H1 (cell line): ENCODE data around the gene ERP29. TPM values are rescaled to one million over a fixed set of nuclear protein-coding genes. Genes with fewer than 3 reads are reported as not detected.

Experiments
- CTCF ChIA-PET: fragments of 300-600 bp; sonication (Branson Sonifier 250); formaldehyde crosslinking; loops from one replicate; lab custom pipeline; 2021; ENCODE audit not compliant: partially characterized antibody; lab: Charles Lee
- POLR2A ChIA-PET: fragments of 300-600 bp; sonication (Branson Sonifier 250); formaldehyde crosslinking; loops from one replicate; lab custom pipeline; 2021; ENCODE audit warnings: inconsistent platforms; ENCODE audit not compliant: partially characterized antibody; lab: Charles Lee
- DNase-seq, 2 experiments: peaks; one replicate each; pipeline versions ENCODE4 v3.0.0 to v3.0.0-alpha.2; 2010 to 2022; ENCODE audit warnings: low spot score in 2 of 2, low read depth in 1 of 2, mixed read lengths in 1 of 2
- FAIRE-seq: peaks from 2 replicates; lab custom pipeline; 2011; peaks lifted over from hg19 to GRCh38; lab: Jason Lieb, UNC
- H2AFZ ChIP-seq: 2 replicates; pipeline ENCODE4 v1.8.1; 2012; ENCODE audit warnings: low read length, inconsistent platforms
- H2AK5ac ChIP-seq: 2 replicates; pipeline ENCODE4 v1.6.1; 2013; ENCODE audit warnings: low read depth, low read length
- H2BK120ac ChIP-seq: replicated peaks from 2 replicates; pipeline ENCODE3; 2013; ENCODE audit warnings: low read depth, low read length, inconsistent platforms
- H2BK12ac ChIP-seq: 2 replicates; pipeline ENCODE4 v1.6.1; 2013; ENCODE audit warnings: low read depth, low read length
- H2BK15ac ChIP-seq: 2 replicates; pipeline ENCODE4 v1.6.1; 2013; ENCODE audit warnings: low read length
- H2BK20ac ChIP-seq: 2 replicates; pipeline ENCODE4 v1.6.1; 2013; ENCODE audit warnings: low read length
- H2BK5ac ChIP-seq: 2 replicates; pipeline ENCODE4 v1.6.1; 2013; ENCODE audit warnings: low read depth, low read length
- H3K14ac ChIP-seq: 2 replicates; pipeline ENCODE4 v1.6.1; 2013; ENCODE audit warnings: inconsistent platforms; ENCODE audit not compliant: insufficient read length
- H3K18ac ChIP-seq: 2 replicates; pipeline ENCODE4 v1.6.1; 2013; ENCODE audit warnings: low read length; ENCODE audit errors: extremely low read depth
- H3K23ac ChIP-seq: 2 replicates; pipeline ENCODE4 v1.6.1; 2013; ENCODE audit warnings: inconsistent platforms; ENCODE audit not compliant: insufficient read length
- H3K23me2 ChIP-seq: 2 replicates; pipeline ENCODE4 v1.6.1; 2013; ENCODE audit warnings: low read depth, low read length
- H3K27ac ChIP-seq: 2 replicates; pipeline ENCODE4 v1.6.1; 2011; ENCODE audit warnings: low read depth, low read length, inconsistent platforms
- H3K27me3 ChIP-seq, 4 experiments: replicated peaks in 1 of 4; 1 replicate in 1 of 4; 2 replicates in 3 of 4; pipeline versions ENCODE4 v1.6.1 to v1.8.1; 2011 to 2013; ENCODE audit warnings: low read length in 3 of 4, mild to moderate bottlenecking in 3 of 4, inconsistent platforms in 2 of 4, mixed read lengths in 2 of 4, moderate library complexity in 1 of 4; ENCODE audit not compliant: control insufficient read depth in 3 of 4, insufficient read depth in 3 of 4; ENCODE audit errors: extremely low read depth in 1 of 4
- H3K36me3 ChIP-seq, 4 experiments: 2 replicates each; pipeline versions ENCODE4 v1.6.1 to v1.8.1; 2011 to 2013; ENCODE audit warnings: mild to moderate bottlenecking in 4 of 4, low read length in 3 of 4, moderate library complexity in 2 of 4, control low read depth in 1 of 4, inconsistent platforms in 1 of 4; ENCODE audit not compliant: insufficient read depth in 4 of 4, control insufficient read depth in 2 of 4
- H3K4ac ChIP-seq: replicated peaks from 2 replicates; pipeline ENCODE3; 2013; ENCODE audit warnings: low read length, low read depth, mixed read lengths, inconsistent platforms; ENCODE audit not compliant: insufficient read length
- H3K4me1 ChIP-seq, 4 experiments: replicated peaks in 1 of 4; 1 replicate in 1 of 4; 2 replicates in 3 of 4; pipeline versions ENCODE4 v1.6.1 to v1.8.1; 2011 to 2013; ENCODE audit warnings: low read length in 3 of 4, inconsistent platforms in 2 of 4, mixed read lengths in 1 of 4; ENCODE audit not compliant: insufficient read depth in 4 of 4, control insufficient read depth in 3 of 4
- H3K4me2 ChIP-seq, 2 experiments: 2 replicates each; pipeline versions ENCODE4 v1.6.1 to v1.8.1; 2011 to 2013; ENCODE audit warnings: low read depth in 2 of 2, low read length in 2 of 2, control low read depth in 1 of 2, inconsistent platforms in 1 of 2, mild to moderate bottlenecking in 1 of 2; ENCODE audit not compliant: insufficient read depth in 1 of 2
- H3K4me3 ChIP-seq, 4 experiments: fragments of 200-600, 300-600 bp in 1 of 4; sonication (generic), shearing (Covaris generic), sonication (Bioruptor Twin) in 1 of 4; 2 replicates each; pipeline versions ENCODE4 v1.5.1 to v1.8.1; 2011 to 2016; ENCODE audit warnings: low read length in 4 of 4, low read depth in 3 of 4, control low read depth in 2 of 4, inconsistent platforms in 2 of 4, mild to moderate bottlenecking in 2 of 4, mixed read lengths in 1 of 4, moderate library complexity in 1 of 4; ENCODE audit not compliant: insufficient read depth in 2 of 4; ENCODE audit errors: extremely low read depth in 1 of 4
- H3K56ac ChIP-seq: replicated peaks from 2 replicates; pipeline ENCODE3; 2013; ENCODE audit warnings: low read depth, mild to moderate bottlenecking, mixed read lengths, low read length, inconsistent platforms; ENCODE audit not compliant: insufficient read length
- H3K79me1 ChIP-seq: 2 replicates; pipeline ENCODE4 v1.6.1; 2013; ENCODE audit warnings: low read depth, low read length, control low read depth
- H3K79me2 ChIP-seq, 2 experiments: 2 replicates each; pipeline versions ENCODE4 v1.6.1 to v1.8.1; 2012 to 2013; ENCODE audit warnings: low read length in 2 of 2, mild to moderate bottlenecking in 2 of 2, inconsistent platforms in 1 of 2; ENCODE audit not compliant: insufficient read depth in 2 of 2, control insufficient read depth in 1 of 2
- H3K9ac ChIP-seq, 4 experiments: replicated peaks in 1 of 4; 1 replicate in 1 of 4; 2 replicates in 3 of 4; pipeline versions ENCODE4 v1.6.1 to v1.8.1; 2011 to 2013; ENCODE audit warnings: low read depth in 3 of 4, low read length in 3 of 4, control low read depth in 2 of 4, mild to moderate bottlenecking in 2 of 4, moderate library complexity in 2 of 4, inconsistent platforms in 1 of 4; ENCODE audit errors: extremely low read depth in 1 of 4
- H3K9me3 ChIP-seq, 2 experiments: 2 replicates each; pipeline versions ENCODE4 v1.6.1 to v1.8.1; 2012 to 2013; ENCODE audit warnings: mild to moderate bottlenecking in 2 of 2, moderate library complexity in 2 of 2, control low read depth in 1 of 2, inconsistent platforms in 1 of 2, low read depth in 1 of 2, low read length in 1 of 2, mixed read lengths in 1 of 2; ENCODE audit not compliant: insufficient read depth in 2 of 2
- H4K20me1 ChIP-seq, 2 experiments: replicated peaks in 1 of 2; 2 replicates each; pipeline versions ENCODE3 to v1.8.1; 2011 to 2013; ENCODE audit warnings: inconsistent platforms in 2 of 2, low read length in 2 of 2, mild to moderate bottlenecking in 1 of 2; ENCODE audit not compliant: insufficient read depth in 2 of 2, control insufficient read depth in 1 of 2
- H4K5ac ChIP-seq: 2 replicates; pipeline ENCODE4 v1.6.1; 2013; ENCODE audit warnings: low read length, low read depth, mixed read lengths, inconsistent platforms; ENCODE audit not compliant: insufficient read length
- H4K8ac ChIP-seq: 2 replicates; pipeline ENCODE4 v1.8.0; 2013; ENCODE audit warnings: mild to moderate bottlenecking, moderate library complexity, low read length, inconsistent platforms; ENCODE audit not compliant: insufficient read depth; ENCODE audit errors: extremely low read depth
- H4K91ac ChIP-seq: replicated peaks from 2 replicates; pipeline ENCODE3; 2013; ENCODE audit warnings: low read length, mixed read lengths, inconsistent platforms; ENCODE audit not compliant: insufficient read length
- BACH1 ChIP-seq: IDR thresholded peaks from 2 replicates; pipeline ENCODE4 v1.6.1; 2012; ENCODE audit warnings: low read length, improper control_type of control experiment
- BRCA1 ChIP-seq: IDR thresholded peaks from 2 replicates; pipeline ENCODE4 v1.6.1; 2012; ENCODE audit warnings: low read depth, low read length, improper control_type of control experiment
- CEBPB ChIP-seq: IDR thresholded peaks from 2 replicates; pipeline ENCODE4 v1.6.1; 2012; ENCODE audit warnings: low read depth, low read length
- CHD1 ChIP-seq: IDR thresholded peaks from 2 replicates; pipeline ENCODE4 v1.6.1; 2012; ENCODE audit warnings: low read depth, low read length, improper control_type of control experiment
- CHD2 ChIP-seq: IDR thresholded peaks from 2 replicates; pipeline ENCODE4 v1.6.1; 2012; ENCODE audit warnings: low read length, improper control_type of control experiment
- EGR1 ChIP-seq: IDR thresholded peaks from 2 replicates; pipeline ENCODE4 v1.6.1; 2011; ENCODE audit warnings: low read depth, low read length, borderline replicate concordance
- FOSL1 ChIP-seq: IDR thresholded peaks from 2 replicates; pipeline ENCODE4 v1.6.1; 2011; ENCODE audit warnings: mild to moderate bottlenecking, low read depth, low read length, moderate library complexity; ENCODE audit not compliant: insufficient read depth
- POLR2A ChIP-seq, 2 experiments: IDR thresholded peaks; 1 replicate in 1 of 2; 2 replicates in 1 of 2; pipeline ENCODE4 v1.6.1; 2011; ENCODE audit warnings: low read depth in 2 of 2, low read length in 2 of 2, mild to moderate bottlenecking in 2 of 2; ENCODE audit errors: control extremely low read depth in 1 of 2
- RNF2 ChIP-seq: fragments of 200-900, 300-1000 bp; sonication (generic); IDR thresholded peaks from 2 replicates; pipeline ENCODE4 v1.7.1; 2016; ENCODE audit warnings: borderline replicate concordance, low read depth, mild to moderate bottlenecking, antibody characterized with exemption, low read length; ENCODE audit not compliant: poor library complexity, severe bottlenecking; ENCODE audit errors: missing control alignments
- SIRT6 ChIP-seq: IDR thresholded peaks from one replicate; pipeline ENCODE4 v1.7.1; 2012; ENCODE audit warnings: low read length, inconsistent platforms
- SIX5 ChIP-seq: IDR thresholded peaks from 2 replicates; pipeline ENCODE4 v1.6.1; 2011; ENCODE audit warnings: mild to moderate bottlenecking, low read depth, low read length
- TCF12 ChIP-seq: IDR thresholded peaks from 2 replicates; pipeline ENCODE4 v1.6.1; 2011; ENCODE audit warnings: low read depth, mild to moderate bottlenecking, low read length
- WGBS, 2 experiments: shearing (Covaris generic) in 1 of 2; methylation state at CpG; one replicate each; pipeline versions ENCODE4 v1.1.6 to v1.1.7; 2013 to 2015; ENCODE audit warnings: low lambda C conversion rate in 2 of 2, mixed read lengths in 2 of 2, inconsistent platforms in 1 of 2, low coverage in 1 of 2, missing lambda C conversion rate in 1 of 2; ENCODE audit not compliant: insufficient replicate concordance in 2 of 2, insufficient coverage in 1 of 2, insufficient read length in 1 of 2; ENCODE audit errors: extremely low coverage in 1 of 2, missing lambda C conversion rate in 1 of 2; 5-methylcytosine and 5-hydroxymethylcytosine counted together
- polyA plus RNA-seq, 7 experiments: library from polyadenylated mRNA; depleted of rRNA in 3 of 7; stranded (reverse) in 5 of 7; unstranded in 2 of 7; fragments of >200 nt in 5 of 7; fragments of 200-250 nt in 2 of 7; gene quantifications; 1 replicate in 5 of 7; 2 replicates in 1 of 7; 4 replicates in 1 of 7; pipeline versions ENCODE4 v1.2.1 to v1.2.3, GENCODE V29; 2011 to 2013; ENCODE audit warnings: missing spikeins in 2 of 7, mixed read lengths in 2 of 7
- total RNA-seq: library from RNA; stranded (reverse); fragmentation: NEBNext Ultra II Directional; extraction: Animal tissue kit (Norgen Biotek cat#: 25700); gene quantifications from 2 replicates; pipeline ENCODE4 v1.2.1, GENCODE V29; 2021
- TF ChIP-seq, protein P1 (sequence below): IDR thresholded peaks from 2 replicates; pipeline ENCODE4 v1.6.1; 2011; ENCODE audit warnings: low read length, improper control_type of control experiment

The ERP29 gene
- total and polyA plus RNA-seq, 2 of the 8 experiments (the other 6 are each of a cell fraction or from before 2014, with no cell fraction given), result 88.7 to 171 TPM

DNA sequence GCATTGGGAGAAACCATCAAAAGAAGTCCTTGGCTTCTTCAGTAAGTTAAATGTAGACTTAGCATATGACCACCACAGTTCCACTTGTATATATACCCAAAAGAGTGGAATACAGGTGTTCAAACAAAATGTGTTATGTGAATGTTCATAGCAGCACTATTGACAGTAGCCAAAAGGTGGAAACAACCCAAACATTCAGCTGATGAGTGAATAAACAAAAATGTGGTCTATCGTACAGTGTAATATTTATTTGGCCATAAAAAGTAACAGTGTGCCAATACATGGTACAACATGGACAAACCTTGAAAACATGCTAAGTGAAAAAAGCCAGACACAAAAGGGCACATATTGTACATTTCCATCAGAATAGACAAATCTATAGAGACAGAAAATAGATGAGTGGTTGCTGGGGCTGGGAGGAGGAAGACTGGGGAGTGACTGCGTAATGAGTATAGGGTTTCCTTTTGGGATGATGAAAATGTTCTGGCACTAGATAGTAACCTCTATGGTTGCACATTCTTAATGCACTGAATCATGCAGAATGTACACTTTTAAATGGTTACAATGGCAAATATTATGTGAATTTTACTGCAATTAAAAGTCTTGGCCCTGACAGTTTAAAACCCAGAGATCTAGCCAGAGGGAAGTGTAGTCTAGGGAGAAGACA lies 5.5 kb downstream of the ERP29 start:
- Histone ChIP-seq H3K27me3 (no peaks in the 10 kb centered on the region), H4K5ac (no peak overlapping the region), H4K91ac (no peak overlapping the region), H3K14ac (no peak overlapping the region), H3K79me1 (peaks cover 26% of the 10 kb centered on the region), H2BK5ac (no peak overlapping the region), H3K4me2 (no peak overlapping the region), H2BK120ac (no peak overlapping the region), H3K4me1 (peaks cover 0 to 4% (median 4%) of the 10 kb centered on the region in 4 experiments; a peak in 4 of 7 replicates), H3K4ac (no peak overlapping the region), H3K27ac (no peak overlapping the region; the same call in 1 of the 2 replicates), H3K56ac (no peak overlapping the region), H4K8ac (no peak overlapping the region), H4K20me1 (peaks cover 22 to 23% of the 10 kb centered on the region in 2 experiments), H3K23ac (no peak overlapping the region), H2AK5ac (no peak overlapping the region), H3K9ac (no peak overlapping the region), H3K79me2 (peaks cover 20 to 81% of the 10 kb centered on the region in 2 experiments), H3K18ac (no peak overlapping the region), H3K9me3 (no peaks in the 10 kb centered on the region), H2BK12ac (no peak overlapping the region), H3K36me3 (peaks cover 10 to 70% (median 44%) of the 10 kb centered on the region in 4 experiments), H2BK20ac (no peak overlapping the region), H3K4me3 (no peak overlapping the region), H2AFZ (no peak overlapping the region), H2BK15ac (no peak overlapping the region), H3K23me2 (peaks cover 2% of the 10 kb centered on the region)
- POLR2A ChIA-PET, result interaction anchor here (1.2 to 1.8 kb wide), 4 partner anchors 10 to 149 kb away, joined by 3 to 4 read pairs (median 4); no protein-coding TSS in a partner anchor
- WGBS, 2 experiments, result 97% methylated on average over 2 of the region's 2 CpGs; no CpG with 5 or more reads in 1 of the 2 experiments
- DNase-seq (no peak), FAIRE-seq (no peak)
- CTCF ChIA-PET, result interaction anchor here (1.0 kb wide), 1 partner anchor 15 kb away, joined by 4 read pairs; no protein-coding TSS in a partner anchor
- TF ChIP-seq CHD2, result no peak
- no peak for TF ChIP-seq EGR1
- no peak for TF ChIP-seq POLR2A (IDR thresholded peaks at IDR 0.05; ENCODE audit: control extremely low read depth in 1 of 2, low read depth in 2 of 2, low read length in 2 of 2)
- TF ChIP-seq CEBPB, result no peak
- TF ChIP-seq SIRT6, result no peak
- no peak for TF ChIP-seq SIX5
- TF ChIP-seq BRCA1, result no peak
- no peak for TF ChIP-seq CHD1
- no peak for TF ChIP-seq TCF12
- no peak for TF ChIP-seq BACH1
- TF ChIP-seq, protein P1, sequence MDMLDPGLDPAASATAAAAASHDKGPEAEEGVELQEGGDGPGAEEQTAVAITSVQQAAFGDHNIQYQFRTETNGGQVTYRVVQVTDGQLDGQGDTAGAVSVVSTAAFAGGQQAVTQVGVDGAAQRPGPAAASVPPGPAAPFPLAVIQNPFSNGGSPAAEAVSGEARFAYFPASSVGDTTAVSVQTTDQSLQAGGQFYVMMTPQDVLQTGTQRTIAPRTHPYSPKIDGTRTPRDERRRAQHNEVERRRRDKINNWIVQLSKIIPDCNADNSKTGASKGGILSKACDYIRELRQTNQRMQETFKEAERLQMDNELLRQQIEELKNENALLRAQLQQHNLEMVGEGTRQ, result no peak
- TF ChIP-seq FOSL1, result no peak
- TF ChIP-seq RNF2, result no peak
